GM19452 (cell line): ENCODE data around the gene ZNF420.

ENCODE experiments used
- ATAC-seq: cut with Tn5 transposase; IDR thresholded peaks from one replicate; pipeline ENCODE4 v1.9.1; 2021; ENCODE audit not compliant: unreplicated experiment

The ZNF420 gene

DNA sequence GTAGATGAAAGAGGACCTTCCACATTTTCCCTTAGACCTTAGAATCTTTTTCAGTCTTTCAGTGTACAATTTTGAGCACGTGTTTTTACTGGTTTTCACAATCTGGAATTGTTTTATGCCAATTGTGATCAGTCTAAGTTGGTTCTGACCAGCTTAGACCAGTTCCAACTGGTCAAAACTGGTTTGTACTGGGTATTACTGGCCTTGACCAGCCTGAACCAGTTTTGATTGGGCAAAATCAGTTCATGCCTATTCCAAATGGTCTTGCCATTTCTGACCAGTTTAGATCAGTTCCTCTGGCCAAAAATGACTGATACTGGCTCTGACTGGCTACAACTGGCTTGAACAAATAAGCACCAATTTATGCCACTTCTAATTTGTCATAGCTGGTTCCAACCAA lies 57.9 kb downstream of the ZNF420 start:
- no peak for ATAC-seq

DNA sequence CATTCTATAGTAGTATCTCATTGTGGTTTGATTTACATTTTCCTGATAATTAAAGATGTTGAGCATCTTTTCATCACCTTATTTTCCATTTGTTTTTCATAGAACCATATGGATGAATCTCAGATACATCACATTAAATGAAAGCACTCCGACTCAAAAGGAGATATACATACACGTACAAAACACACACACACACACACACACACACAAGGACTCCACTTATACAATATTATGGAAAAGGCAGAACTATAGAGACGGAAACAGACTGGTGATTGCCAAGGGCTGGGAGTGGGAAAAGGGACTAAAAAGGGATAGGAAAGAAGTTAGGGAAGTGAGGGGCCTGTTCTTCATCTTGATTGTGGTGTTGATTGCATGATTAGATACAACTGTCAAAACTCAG lies 70.0 kb downstream of the ZNF420 start:
- ATAC-seq = no peak

- ATAC-seq = no peak
Observed at GRCh38 chr19:37160153-37160552, 81.9 kb downstream of the ZNF420 start.

- ATAC-seq = no peak
Observed at GRCh38 chr19:37165635-37166034, 87.4 kb downstream of the ZNF420 start.

GRCh38 chr19:37172368-37173366 lies 94.4 kb downstream of the ZNF420 start, which contains the start of gene ZNF585A:
TSS of gene ZNF585A (minus strand) at chr19:37172695. CDS start at chr19:37169910, 2,785 bp downstream.
- peak; percentile 99 for ATAC-seq
